ENCODE measurements around the gene ZSCAN10.
A peak's percentile ranks its signal among the peaks of the same experiment; 100 is the strongest.
"Not testable (repeated sequence)": the region's sequence is repeated elsewhere in the genome, so short reads cannot be mapped to it uniquely, and the experiment has no call there.

ZSCAN10 gene

GRCh38 chr16:3060339-3061127 lies 38.6 kb downstream of the ZSCAN10 start:
- no peak for DNase-seq

GRCh38 chr16:3059723-3060242 lies 39.3 kb downstream of the ZSCAN10 start:
- no peak for DNase-seq

- DNase-seq: peak in 13 of 14 donors; percentile 22 to 88 (median 61)
These were observed 39.9 kb downstream of the ZSCAN10 start for GRCh38 chr16:3059041-3059722.

GRCh38 chr16:3058139-3059030 lies 40.7 kb downstream of the ZSCAN10 start:
- peak in 2 of 14 donors; percentile 30 for DNase-seq

- no peak for DNase-seq
These were observed 41.6 kb downstream of the ZSCAN10 start for GRCh38 chr16:3057181-3058138.

- no peak for DNase-seq
These were observed 42.5 kb downstream of the ZSCAN10 start for GRCh38 chr16:3056336-3057180.

- peak in 1 of 14 donors; percentile 20 for DNase-seq
These were observed 43.4 kb downstream of the ZSCAN10 start for GRCh38 chr16:3055734-3056115.

GRCh38 chr16:3054965-3055733 lies 43.9 kb downstream of the ZSCAN10 start:
- no peak for DNase-seq

- DNase-seq: not testable (repeated sequence)
These were observed 45.8 kb downstream of the ZSCAN10 start for GRCh38 chr16:3053330-3053710.

- not testable (repeated sequence) for DNase-seq
These were observed 46.3 kb downstream of the ZSCAN10 start for GRCh38 chr16:3052571-3053329.

GRCh38 chr16:3051494-3051893 lies 47.6 kb downstream of the ZSCAN10 start:
- no peak for DNase-seq

GRCh38 chr16:3051009-3051408 lies 48.1 kb downstream of the ZSCAN10 start:
- DNase-seq: no peak

GRCh38 chr16:3050487-3050886 lies 48.6 kb downstream of the ZSCAN10 start:
- no peak for DNase-seq

GRCh38 chr16:3049921-3050481 lies 49.1 kb downstream of the ZSCAN10 start:
- DNase-seq: no peak

- no peak for DNase-seq
These were observed 51.7 kb downstream of the ZSCAN10 start for GRCh38 chr16:3047387-3047720.

GRCh38 chr16:3046641-3047386 lies 52.3 kb downstream of the ZSCAN10 start:
- DNase-seq: no peak

GRCh38 chr16:3045758-3046640 lies 53.1 kb downstream of the ZSCAN10 start, which contains the start of gene MMP25:
Gene MMP25, plus strand, starts transcription at chr16:3046561. Its CDS starts 357 bp downstream, at chr16:3046918.
- no peak for DNase-seq
